C4-2B (cell line): Measurements from ENCODE around the gene NDRG3.

ENCODE experiments used
- CTCF ChIP-seq: fragments of 450-650 bp; conservative IDR thresholded peaks from 2 replicates; pipeline ENCODE4 v1.5.1; 2017; ENCODE audit warnings: mild to moderate bottlenecking
- ZFX ChIP-seq: fragments of 450-650 bp; IDR thresholded peaks from 2 replicates; pipeline ENCODE4 v1.6.1; 2017

- TF ChIP-seq CTCF: no peak
- no peak for TF ChIP-seq ZFX
Measured at GRCh38 chr20:36670665-36671357, 75.1 kb downstream of the NDRG3 start.
